MCF 10A (cell line): ENCODE measurements around the gene NPIPA5. TPM values are rescaled to one million over a fixed set of nuclear protein-coding genes. Genes with fewer than 3 reads are reported as not detected.
A peak's percentile ranks its signal among the peaks of the same experiment; 100 is the strongest.
"Not testable (repeated sequence)": the region's sequence is repeated elsewhere in the genome, so short reads cannot be mapped to it uniquely, and the experiment has no call there.

ENCODE experiments used
- BruUV-seq: library from RNA; stranded (reverse); fragments of 400-500 nt; replicated peaks from 2 replicates; lab custom pipeline; 2021; lab: Mats Ljungman, UMichigan
- CTCF ChIA-PET: fragments of 300-600 bp; sonication (Branson Sonifier 250); formaldehyde crosslinking; extraction: SDS; loops from one replicate; lab custom pipeline; 2021; ENCODE audit warnings: antibody characterized with exemption, inconsistent platforms; lab: Yijun Ruan, JAX
- POLR2A ChIA-PET: fragments of 300-600, 350-650 bp; sonication (Branson Sonifier 250); formaldehyde crosslinking; extraction: SDS; loops from one replicate; lab custom pipeline; 2020; ENCODE audit warnings: antibody characterized with exemption, inconsistent platforms; lab: Yijun Ruan, JAX
- DNase-seq: peaks from one replicate; pipeline ENCODE4 v3.0.0-alpha.2; 2018; ENCODE audit not compliant: unreplicated experiment
- H3K27ac Mint-ChIP-seq: one replicate; pipeline ENCODE4 v1.8.0; 2022; ENCODE audit warnings: mild to moderate bottlenecking, low read depth, mixed read lengths; ENCODE audit not compliant: unreplicated experiment
- H3K27me3 Mint-ChIP-seq: one replicate; pipeline ENCODE4 v1.8.0; 2022; ENCODE audit warnings: mixed read lengths; ENCODE audit not compliant: insufficient read depth, unreplicated experiment
- H3K36me3 Mint-ChIP-seq: one replicate; pipeline ENCODE4 v1.8.0; 2022; ENCODE audit warnings: mild to moderate bottlenecking, moderate library complexity, mixed read lengths; ENCODE audit not compliant: insufficient read depth, unreplicated experiment
- H3K4me1 Mint-ChIP-seq: one replicate; pipeline ENCODE4 v1.8.0; 2022; ENCODE audit warnings: mixed read lengths; ENCODE audit not compliant: insufficient read depth, unreplicated experiment
- H3K4me3 Mint-ChIP-seq: one replicate; pipeline ENCODE4 v1.8.0; 2022; ENCODE audit warnings: mild to moderate bottlenecking, moderate library complexity, mixed read lengths; ENCODE audit not compliant: unreplicated experiment
- H3K9me3 Mint-ChIP-seq: one replicate; pipeline ENCODE4 v1.8.0; 2022; ENCODE audit warnings: mixed read lengths; ENCODE audit not compliant: unreplicated experiment
- CTCF ChIP-seq: fragments of 200-600 bp; IDR thresholded peaks from one replicate; pipeline ENCODE4 v1.8.0; 2022; ENCODE audit warnings: antibody characterized with exemption, mild to moderate bottlenecking; ENCODE audit not compliant: unreplicated experiment
- intact Hi-C: fragments of 100-400 bp; cut with micrococcal nuclease; formaldehyde crosslinking; loops from 2 replicates; pipeline ENCODE4 v1.14.1; 2022
- total RNA-seq: library from RNA; stranded (reverse); gene quantifications from 2 replicates; pipeline ENCODE4 v1.2.3, GENCODE V29; 2022

Gene NPIPA5
- total RNA-seq, 1 experiment from 2014 or later: 26.0 TPM

- H3K4me3 Mint-ChIP-seq: no peak overlapping the region
- CTCF ChIA-PET: no interaction called here
- intact Hi-C loops: no loop called here
These were observed 37.5 kb upstream of the NPIPA5 start for GRCh38 chr16:15415511-15415985.

GRCh38 chr16:15409476-15409875 is 31.4 kb upstream of the NPIPA5 start:
- POLR2A ChIA-PET, BruUV-seq, intact Hi-C loops, H3K4me1 Mint-ChIP-seq, H3K36me3 Mint-ChIP-seq, H3K27ac Mint-ChIP-seq, DNase-seq, CTCF ChIA-PET, H3K4me3 Mint-ChIP-seq, H3K9me3 Mint-ChIP-seq, H3K27me3 Mint-ChIP-seq: not testable (repeated sequence)

More at GRCh38 chr16:15415511-15415985, 37.5 kb upstream of the NPIPA5 start:
- no TSS peak for BruUV-seq
- H3K27me3 Mint-ChIP-seq: no peaks in the 10 kb centered on the region
- DNase-seq: no peak
- POLR2A ChIA-PET: interaction anchor here (1.3 kb wide), 1 partner anchor 25 kb away, joined by 3 read pairs; no protein-coding TSS in a partner anchor
- no peaks in the 10 kb centered on the region for H3K9me3 Mint-ChIP-seq
- TF ChIP-seq CTCF: no peak
- H3K4me1 Mint-ChIP-seq: peaks cover 12% of the 10 kb centered on the region
- H3K27ac Mint-ChIP-seq: peak overlapping the region; percentile 63
- no peaks in the 10 kb centered on the region for H3K36me3 Mint-ChIP-seq

GRCh38 chr16:15407756-15408155 is 29.7 kb upstream of the NPIPA5 start:
- H3K36me3 Mint-ChIP-seq, H3K27ac Mint-ChIP-seq, H3K4me3 Mint-ChIP-seq, DNase-seq, BruUV-seq, intact Hi-C loops, POLR2A ChIA-PET, H3K27me3 Mint-ChIP-seq, H3K9me3 Mint-ChIP-seq: not testable (repeated sequence)
- CTCF ChIA-PET: interaction anchor here (0.5 kb wide), 1 partner anchor 31 kb away, joined by 3 read pairs; no protein-coding TSS in a partner anchor
- peaks cover 11% of the 10 kb centered on the region for H3K4me1 Mint-ChIP-seq

GRCh38 chr16:15404792-15405191 is 26.7 kb upstream of the NPIPA5 start:
- ChIA-PET POLR2A (interaction anchor here (0.7 kb wide), 1 partner anchor 268 kb away, joined by 3 read pairs; no protein-coding TSS in a partner anchor), CTCF (no interaction called here)
- peaks cover 11% of the 10 kb centered on the region for H3K4me1 Mint-ChIP-seq
- H3K9me3 Mint-ChIP-seq: no peaks in the 10 kb centered on the region
- BruUV-seq: no TSS peak
- TF ChIP-seq CTCF: no peak
- no peak overlapping the region for H3K27ac Mint-ChIP-seq
- H3K4me3 Mint-ChIP-seq: no peak overlapping the region
- no peaks in the 10 kb centered on the region for H3K27me3 Mint-ChIP-seq
- intact Hi-C loops: no loop called here
- H3K36me3 Mint-ChIP-seq: no peaks in the 10 kb centered on the region
- peak; percentile 79 for DNase-seq

- H3K36me3 Mint-ChIP-seq, H3K27me3 Mint-ChIP-seq, H3K9me3 Mint-ChIP-seq, H3K4me3 Mint-ChIP-seq, intact Hi-C loops, BruUV-seq, CTCF ChIA-PET: not testable (repeated sequence)
- POLR2A ChIA-PET: interaction anchor here (0.7 kb wide), 1 partner anchor 269 kb away, joined by 3 read pairs; no protein-coding TSS in a partner anchor
- peak; percentile 35 for DNase-seq
- Mint-ChIP-seq H3K4me1 (peaks cover 11% of the 10 kb centered on the region), H3K27ac (peak overlapping the region; percentile 54)
These were observed 26.0 kb upstream of the NPIPA5 start for GRCh38 chr16:15404091-15404490.
